ENCODE results near the gene GPATCH2.

Gene GPATCH2

DNA sequence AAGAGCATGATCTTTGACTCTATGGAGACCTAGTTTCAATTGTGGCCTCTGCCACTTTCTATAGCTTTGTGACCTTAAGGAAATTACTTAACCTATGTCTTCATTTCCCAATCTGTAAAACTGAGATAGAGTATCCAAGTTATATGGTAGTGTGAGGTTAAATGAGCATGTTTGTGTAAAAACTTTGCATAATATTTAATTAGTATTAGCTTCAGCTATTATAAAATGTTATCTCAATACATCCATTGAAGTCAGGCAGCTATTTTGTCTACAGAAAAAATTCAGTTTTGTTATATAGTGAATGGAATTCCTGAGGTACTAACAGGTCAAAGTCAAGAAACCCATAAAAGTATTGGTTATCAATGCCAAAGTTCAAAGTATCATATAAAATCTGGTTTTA lies 53.6 kb downstream of the GPATCH2 start:
- DNase-seq, result no peak

DNA sequence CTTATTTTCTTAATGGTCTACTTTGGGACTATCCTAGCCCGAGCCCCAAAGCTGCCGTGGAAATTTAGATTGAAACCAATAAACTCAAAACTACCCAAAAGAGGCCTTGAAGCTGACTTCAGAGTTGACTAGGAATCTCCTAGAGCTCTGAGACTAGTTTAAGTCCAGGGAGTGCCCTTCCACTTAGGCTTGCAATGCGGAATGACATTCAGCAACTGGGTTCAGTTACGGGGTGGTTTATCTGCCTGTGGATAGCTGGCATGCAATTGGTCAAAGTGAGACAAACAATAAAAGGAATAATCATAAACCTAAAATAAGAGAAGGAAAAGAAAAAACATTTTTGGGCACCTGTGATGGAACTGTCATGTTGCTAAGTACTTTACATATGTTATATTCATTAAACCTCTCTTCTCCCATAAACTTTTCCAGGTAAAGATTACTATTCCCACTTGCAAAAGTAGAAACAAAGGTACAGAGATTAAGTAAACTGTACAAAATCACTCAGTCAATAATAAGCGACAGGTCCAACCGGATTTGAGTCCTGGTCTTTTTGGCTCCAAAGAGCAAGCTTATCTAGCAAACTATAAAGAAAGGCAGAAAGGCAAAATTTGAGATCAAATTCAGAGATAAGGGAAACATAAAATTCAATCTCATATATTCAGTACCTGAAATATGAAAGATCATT lies 56.5 kb downstream of the GPATCH2 start:
- no peak for DNase-seq

DNA sequence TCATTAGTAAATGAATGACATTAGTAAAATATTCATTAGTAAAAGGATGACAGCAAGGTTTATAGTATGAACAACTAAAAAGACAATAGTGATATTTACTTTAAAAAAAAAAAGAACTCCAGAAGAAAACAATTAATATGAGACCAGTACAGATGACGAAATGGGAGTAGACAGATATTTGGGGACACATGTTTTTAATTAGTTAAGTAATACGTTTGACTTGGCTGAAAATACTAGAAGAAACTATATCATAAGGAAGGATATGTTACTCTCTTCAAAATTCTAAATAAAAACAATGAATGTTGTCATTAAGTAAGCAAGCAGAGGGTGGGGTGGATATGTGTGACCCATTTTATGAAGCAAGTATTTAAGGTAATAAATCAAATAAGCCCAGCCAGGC lies 61.9 kb downstream of the GPATCH2 start:
- no peak for DNase-seq

- DNase-seq, result no peak
These were observed 62.7 kb downstream of the GPATCH2 start for GRCh38 chr1:217568200-217568599.

DNA sequence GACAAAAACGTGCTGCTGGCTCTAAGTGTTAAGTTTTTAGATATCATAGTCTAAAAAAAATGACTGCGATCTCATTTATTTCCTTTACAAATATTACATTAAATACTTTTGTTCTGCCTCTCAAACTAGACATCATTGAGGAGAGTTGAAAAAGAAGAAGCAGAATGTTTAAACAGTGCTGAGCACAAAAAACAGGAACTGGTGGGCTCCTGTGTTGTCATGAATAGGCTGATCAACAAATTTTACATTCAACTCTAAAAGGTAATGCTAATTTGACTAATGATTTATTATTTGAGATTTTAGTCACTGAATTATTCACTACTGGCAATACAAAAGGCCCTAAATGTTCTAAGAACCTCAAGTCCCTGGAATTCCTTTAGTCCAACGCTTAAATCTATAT lies 66.1 kb downstream of the GPATCH2 start:
- no peak for DNase-seq

GRCh38 chr1:217564207-217564606 lies 66.7 kb downstream of the GPATCH2 start:
- DNase-seq, result no peak

DNA sequence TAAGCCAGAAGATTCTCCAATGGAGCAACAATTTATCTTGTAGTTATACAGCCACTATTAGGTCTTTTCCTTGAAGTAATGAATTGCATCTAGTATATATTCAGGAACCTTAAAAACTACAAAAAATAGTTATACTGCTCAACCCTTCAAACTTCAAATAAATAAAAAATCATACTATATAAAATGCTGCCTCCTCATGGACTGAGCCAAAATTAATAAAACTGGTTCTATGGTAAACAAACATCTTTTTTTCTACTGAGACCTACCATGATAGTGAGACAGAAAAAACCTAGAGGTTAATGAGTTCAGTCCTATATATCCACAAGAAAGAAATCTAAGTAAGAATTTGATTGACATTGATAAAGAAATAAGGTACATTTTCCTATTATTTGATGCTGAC lies 67.7 kb downstream of the GPATCH2 start:
- no peak for DNase-seq

- DNase-seq, result no peak
These were observed 68.5 kb downstream of the GPATCH2 start for GRCh38 chr1:217562229-217562878.

- no peak for DNase-seq
These were observed 69.4 kb downstream of the GPATCH2 start for GRCh38 chr1:217561446-217561845.

GRCh38 chr1:217554849-217555248 lies 76.0 kb downstream of the GPATCH2 start:
- DNase-seq, result no peak

- no peak for DNase-seq
These were observed 76.9 kb downstream of the GPATCH2 start for GRCh38 chr1:217553949-217554509.

DNA sequence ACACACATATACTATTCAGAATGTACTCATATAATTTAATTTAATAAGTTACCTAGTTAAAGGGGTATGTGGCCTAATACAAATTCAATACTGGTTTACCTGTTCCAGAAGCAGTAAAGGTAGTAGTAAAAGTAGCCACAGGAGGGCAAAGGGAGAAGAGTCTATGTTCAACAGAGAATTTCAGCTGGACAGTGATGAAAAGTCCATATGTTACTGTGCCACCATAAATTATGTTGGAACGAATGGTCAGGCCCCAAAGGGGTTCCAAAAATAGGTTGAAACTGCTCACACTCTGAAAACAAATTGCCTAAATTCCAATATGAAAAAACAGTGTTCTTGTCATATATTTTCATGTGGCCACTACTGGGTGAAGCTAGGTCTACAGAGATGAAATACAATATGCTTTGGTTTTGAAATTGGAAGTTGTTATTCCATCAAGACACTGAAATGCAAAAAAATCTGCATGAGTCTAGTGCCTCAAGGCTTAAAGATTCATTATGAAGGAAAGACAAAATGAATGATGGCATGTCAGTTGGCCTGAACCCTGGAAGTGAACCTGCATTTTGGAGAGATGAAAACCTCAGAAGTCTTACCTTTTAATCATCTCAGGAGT lies 78.4 kb downstream of the GPATCH2 start:
- DNase-seq, result no peak

DNA sequence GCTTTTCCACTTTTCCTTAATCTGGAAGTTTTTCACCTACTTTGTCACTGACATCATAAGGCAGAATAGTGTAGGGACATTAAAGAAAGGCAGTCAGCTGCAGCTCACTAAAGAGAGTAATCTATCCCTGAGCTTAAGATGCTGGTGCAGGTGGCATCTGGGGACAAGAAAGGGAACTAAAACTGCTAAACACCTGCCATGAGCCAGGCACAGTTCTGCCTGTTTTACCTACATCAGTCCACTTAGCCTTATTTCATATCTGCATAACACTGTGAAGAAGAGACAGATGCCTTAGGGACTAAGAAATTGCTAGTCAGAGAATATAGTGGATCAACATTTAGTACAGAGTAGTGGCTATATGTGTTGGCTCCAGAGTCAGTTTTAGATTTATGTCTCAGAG lies 88.1 kb downstream of the GPATCH2 start:
- DNase-seq, result no peak

- no peak for DNase-seq
These were observed 88.6 kb downstream of the GPATCH2 start for GRCh38 chr1:217542136-217542777.

DNA sequence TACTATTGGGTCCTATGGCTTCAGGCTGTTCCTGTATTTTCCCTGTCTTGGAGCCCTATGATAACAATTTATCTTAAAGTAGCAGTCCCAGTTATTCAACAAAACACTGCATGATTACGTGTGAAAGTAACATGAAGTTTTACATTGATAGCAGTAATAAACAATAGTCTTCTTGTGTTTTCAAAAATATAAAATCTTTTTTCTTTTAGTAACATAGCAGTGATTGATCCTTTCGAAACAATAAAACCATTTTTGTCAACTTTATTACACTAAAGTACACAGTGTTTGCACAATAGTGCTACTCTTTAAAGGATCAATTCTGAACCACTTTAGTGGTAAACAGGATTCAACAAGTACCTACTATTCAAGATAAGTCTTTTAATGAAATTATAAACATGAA lies 90.6 kb downstream of the GPATCH2 start:
- DNase-seq, result no peak

GRCh38 chr1:217539510-217539909 lies 91.4 kb downstream of the GPATCH2 start:
- no peak for DNase-seq

- no peak for DNase-seq
These were observed 95.1 kb downstream of the GPATCH2 start for GRCh38 chr1:217535601-217536377.

GRCh38 chr1:217534566-217534965 lies 96.3 kb downstream of the GPATCH2 start:
- no peak for DNase-seq

DNA sequence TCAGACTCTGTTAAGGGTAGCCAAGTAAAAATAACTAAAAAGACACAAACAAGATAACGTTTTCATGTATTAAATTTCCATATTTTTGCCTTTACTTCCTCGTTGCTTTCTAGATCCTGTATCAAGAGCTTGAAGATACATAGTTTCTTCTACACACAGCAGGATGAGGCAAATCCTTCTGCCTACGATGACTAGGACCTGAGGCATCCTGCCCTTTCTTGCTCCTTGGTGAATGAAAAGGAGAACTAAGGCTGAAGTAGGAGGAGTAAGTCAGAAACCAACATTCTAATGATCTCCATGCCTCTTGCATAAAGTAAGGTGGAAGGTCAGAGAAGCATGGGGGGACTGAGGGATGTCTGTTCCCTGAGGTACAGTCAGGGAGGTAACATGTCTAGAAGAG lies 102.6 kb downstream of the GPATCH2 start:
- no peak for DNase-seq

GRCh38 chr1:217527151-217527550 lies 103.7 kb downstream of the GPATCH2 start:
- no peak for DNase-seq

DNA sequence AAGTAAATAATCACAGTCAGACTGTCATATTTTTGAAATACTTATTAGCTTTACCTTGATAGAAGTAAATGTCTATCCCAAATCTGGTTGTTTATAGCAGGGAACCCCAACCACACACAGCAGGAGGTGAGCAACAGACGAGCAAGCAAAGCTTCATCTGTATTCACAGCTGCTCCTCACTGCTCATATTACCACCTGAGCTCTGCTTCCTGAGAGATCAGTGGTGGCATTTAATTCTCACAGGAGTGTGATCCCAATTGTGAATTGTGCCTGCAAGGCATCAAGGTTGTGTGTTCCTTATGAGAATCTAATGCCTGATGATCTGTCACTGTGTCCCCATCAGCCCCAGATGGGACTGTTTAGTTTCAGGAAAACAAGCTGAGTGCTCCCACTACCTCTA lies 104.3 kb downstream of the GPATCH2 start:
- no peak for DNase-seq

DNA sequence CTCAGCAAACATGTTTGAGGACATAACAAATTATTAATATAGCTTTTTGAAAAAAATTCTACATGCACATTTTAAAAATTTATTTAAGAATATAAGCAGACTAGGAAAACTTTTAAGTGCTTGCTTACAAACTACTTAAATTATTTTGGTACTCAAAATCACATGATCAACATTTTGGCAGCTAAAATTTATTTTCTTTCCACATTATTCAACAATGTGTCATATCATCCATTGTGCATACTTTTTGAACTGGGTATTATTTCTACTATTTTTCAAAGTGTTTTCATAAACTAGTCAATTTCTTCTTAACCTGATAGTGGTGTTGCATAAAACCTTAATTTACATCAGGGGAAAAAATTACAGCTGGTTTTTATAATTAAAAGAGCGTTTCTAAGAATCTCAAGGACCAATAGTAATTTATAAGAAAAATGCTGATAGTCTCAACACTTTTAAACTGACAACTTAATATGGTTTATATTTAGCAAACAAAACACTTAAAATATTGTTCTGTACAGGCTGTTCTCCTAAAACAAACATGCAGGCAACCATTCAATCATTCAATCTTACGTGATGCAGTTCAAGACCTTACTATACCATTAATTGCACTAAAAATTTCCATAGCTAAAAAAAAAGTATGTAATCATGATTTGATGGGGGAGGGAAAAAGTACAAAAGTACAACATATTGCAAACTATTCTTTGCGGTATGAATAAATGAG lies 105.0 kb downstream of the GPATCH2 start:
- DNase-seq, result no peak

All from NCI-H526 (cell line).